ENCODE data around the gene GCKR.

DNA sequence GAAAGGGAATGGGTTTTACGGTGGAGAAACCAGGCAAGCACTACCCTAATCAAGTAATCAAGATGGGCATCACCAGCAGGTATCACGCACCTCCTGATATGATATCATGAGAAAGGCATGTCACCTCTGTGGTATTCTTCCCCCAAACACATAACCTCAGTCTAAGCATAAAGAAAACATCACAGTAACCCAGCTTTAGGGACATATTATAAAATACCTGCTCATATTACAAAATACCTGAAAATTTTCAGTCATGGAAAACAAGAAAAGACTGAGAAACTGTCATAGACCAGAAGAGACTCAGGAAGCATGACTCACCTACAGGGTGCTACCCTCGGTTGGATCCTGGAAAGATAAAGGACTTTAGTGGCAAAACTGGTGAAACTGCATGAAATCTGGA is 30.5 kb downstream of the GCKR start:
- TF ChIP-seq, protein P1, sequence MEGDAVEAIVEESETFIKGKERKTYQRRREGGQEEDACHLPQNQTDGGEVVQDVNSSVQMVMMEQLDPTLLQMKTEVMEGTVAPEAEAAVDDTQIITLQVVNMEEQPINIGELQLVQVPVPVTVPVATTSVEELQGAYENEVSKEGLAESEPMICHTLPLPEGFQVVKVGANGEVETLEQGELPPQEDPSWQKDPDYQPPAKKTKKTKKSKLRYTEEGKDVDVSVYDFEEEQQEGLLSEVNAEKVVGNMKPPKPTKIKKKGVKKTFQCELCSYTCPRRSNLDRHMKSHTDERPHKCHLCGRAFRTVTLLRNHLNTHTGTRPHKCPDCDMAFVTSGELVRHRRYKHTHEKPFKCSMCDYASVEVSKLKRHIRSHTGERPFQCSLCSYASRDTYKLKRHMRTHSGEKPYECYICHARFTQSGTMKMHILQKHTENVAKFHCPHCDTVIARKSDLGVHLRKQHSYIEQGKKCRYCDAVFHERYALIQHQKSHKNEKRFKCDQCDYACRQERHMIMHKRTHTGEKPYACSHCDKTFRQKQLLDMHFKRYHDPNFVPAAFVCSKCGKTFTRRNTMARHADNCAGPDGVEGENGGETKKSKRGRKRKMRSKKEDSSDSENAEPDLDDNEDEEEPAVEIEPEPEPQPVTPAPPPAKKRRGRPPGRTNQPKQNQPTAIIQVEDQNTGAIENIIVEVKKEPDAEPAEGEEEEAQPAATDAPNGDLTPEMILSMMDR (IDR thresholded peaks at IDR 0.05; ENCODE audit: low read length): no peak
- TF ChIP-seq EZH2 (optimal IDR thresholded peaks at IDR 0.05; ENCODE audit: low read depth, low read length): no peak
- TF ChIP-seq EZH2phosphoT487 (IDR thresholded peaks at IDR 0.05; ENCODE audit: low read length): no peak

Data from MM.1S (cell line).